GM19035 (cell line): ENCODE measurements around the gene PLIN3.
"Not testable (repeated sequence)": the region's sequence is repeated elsewhere in the genome, so short reads cannot be mapped to it uniquely, and the experiment has no call there.

ENCODE experiments used
- ATAC-seq: cut with Tn5 transposase; IDR thresholded peaks from one replicate; pipeline ENCODE4 v1.9.1; 2021; ENCODE audit not compliant: unreplicated experiment

Gene PLIN3

GRCh38 chr19:4892962-4893361 is 25.5 kb upstream of the PLIN3 start:
- ATAC-seq = not testable (repeated sequence)

- no peak for ATAC-seq
These were observed 23.6 kb upstream of the PLIN3 start for GRCh38 chr19:4891066-4891465.

GRCh38 chr19:4889034-4889815 is 21.8 kb upstream of the PLIN3 start:
- ATAC-seq = no peak

GRCh38 chr19:4887803-4888202 is 20.3 kb upstream of the PLIN3 start:
- ATAC-seq = not testable (repeated sequence)

- ATAC-seq = not testable (repeated sequence)
These were observed 17.5 kb upstream of the PLIN3 start for GRCh38 chr19:4884993-4885392.

- ATAC-seq = not testable (repeated sequence)
These were observed 15.4 kb upstream of the PLIN3 start for GRCh38 chr19:4882874-4883273.

- no peak for ATAC-seq
These were observed 11.6 kb upstream of the PLIN3 start for GRCh38 chr19:4879041-4879440.

- ATAC-seq = no peak
These were observed 11.1 kb upstream of the PLIN3 start for GRCh38 chr19:4878491-4878968.

- no peak for ATAC-seq
These were observed 10.5 kb upstream of the PLIN3 start for GRCh38 chr19:4877753-4878490.

GRCh38 chr19:4873930-4874329 is 6.5 kb upstream of the PLIN3 start:
- no peak for ATAC-seq

- no peak for ATAC-seq
These were observed 4.2 kb upstream of the PLIN3 start for GRCh38 chr19:4871711-4872110.

GRCh38 chr19:4870025-4870700 is 2.7 kb upstream of the PLIN3 start:
- ATAC-seq = no peak

- ATAC-seq = no peak
These were observed 893 bp upstream of the PLIN3 start for GRCh38 chr19:4868286-4868834.

- no peak for ATAC-seq
These were observed 657 bp downstream of the PLIN3 start for GRCh38 chr19:4866595-4867424.

- no peak for ATAC-seq
These were observed 6.3 kb downstream of the PLIN3 start for GRCh38 chr19:4861147-4861546.

GRCh38 chr19:4859697-4860096 is 7.8 kb downstream of the PLIN3 start:
- ATAC-seq = no peak

GRCh38 chr19:4856468-4856867 is 11.0 kb downstream of the PLIN3 start:
- not testable (repeated sequence) for ATAC-seq

GRCh38 chr19:4853506-4853905 is 14.0 kb downstream of the PLIN3 start:
- not testable (repeated sequence) for ATAC-seq

GRCh38 chr19:4852484-4852883 is 15.0 kb downstream of the PLIN3 start:
- no peak for ATAC-seq

GRCh38 chr19:4851551-4852290 is 15.7 kb downstream of the PLIN3 start:
- no peak for ATAC-seq
